Measurements from ENCODE around the gene GTF3C5. TPM values are rescaled to one million over a fixed set of nuclear protein-coding genes. Genes with fewer than 3 reads are reported as not detected.

GTF3C5 gene
- total and polyA plus RNA-seq, 9 of the 15 experiments (the other 6 are each of a cell fraction or from before 2014, with no cell fraction given), result 3.8 to 118 (median 83.7) TPM

GRCh38 chr9:132989998-132990557 is 40.7 kb upstream of the GTF3C5 start (continued):
- TF ChIP-seq RCOR1 (IDR thresholded peaks at IDR 0.05; ENCODE audit: borderline replicate concordance in 1 of 2, low read depth in 2 of 2, low read length in 2 of 2) (peak in 1 of 2 experiments; percentile 63; a peak in 2 of 4 replicates), HINFP (tag; conservative IDR thresholded peaks at IDR 0.05; ENCODE audit: low read depth) (0 out of 2 replicates have a peak, but pooled peaks have one; percentile 26), ZNF263 (CRISPR knock-in tag; IDR thresholded peaks at IDR 0.05; ENCODE audit: borderline replicate concordance) (peak; percentile 19; the same call in 1 of the 2 replicates), SMARCA5 (IDR thresholded peaks at IDR 0.05) (peak; percentile 71; the same call in 1 of the 2 replicates), ZNF197 (CRISPR knock-in tag; IDR thresholded peaks at IDR 0.05; ENCODE audit: low read depth) (peak; percentile 57; the same call in 1 of the 2 replicates), SNIP1 (IDR thresholded peaks at IDR 0.05; ENCODE audit: low read depth) (0 out of 2 replicates have a peak, but pooled peaks have one; percentile 36), VEZF1 (CRISPR knock-in tag; IDR thresholded peaks at IDR 0.05) (peak; percentile 14; the same call in 1 of the 2 replicates), TSC22D4 (tag; IDR thresholded peaks at IDR 0.05) (peak; percentile 98; the same call in 1 of the 2 replicates), HDAC2 (IDR thresholded peaks at IDR 0.05) (peak; percentile 83; the same call in 1 of the 2 replicates), ZNF639 (CRISPR knock-in tag; conservative IDR thresholded peaks at IDR 0.05 in 1 of 2, IDR thresholded peaks at IDR 0.05 in 1 of 2) (0 out of 4 replicates have a peak, but pooled peaks of 1 of the 2 experiments have one; percentile 30), ZNF318 (IDR thresholded peaks at IDR 0.05; ENCODE audit: borderline replicate concordance in 1 of 2, low read depth in 1 of 2) (peak in 1 of 2 experiments; percentile 97; a peak in 2 of 4 replicates), NFRKB (IDR thresholded peaks at IDR 0.05; ENCODE audit: low read depth) (peak; percentile 98), PHF20 (IDR thresholded peaks at IDR 0.05; ENCODE audit: partially characterized antibody) (peak; percentile 62), BCOR (IDR thresholded peaks at IDR 0.05) (peak; percentile 71; the same call in 1 of the 2 replicates)
